Activated CD4-positive, CD25-positive, alpha-beta regulatory T cell (primary cell): ENCODE results near the gene C1orf21.
A peak's percentile ranks its signal among the peaks of the same experiment; 100 is the strongest.
"Not testable (repeated sequence)": the region's sequence is repeated elsewhere in the genome, so short reads cannot be mapped to it uniquely, and the experiment has no call there.

Experiments used
- DNase-seq, 4 experiments: peaks; one replicate each; lab custom pipeline; 2025; lab: John Stamatoyannopoulos, UW

The C1orf21 gene, protein sequence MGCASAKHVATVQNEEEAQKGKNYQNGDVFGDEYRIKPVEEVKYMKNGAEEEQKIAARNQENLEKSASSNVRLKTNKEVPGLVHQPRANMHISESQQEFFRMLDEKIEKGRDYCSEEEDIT

DNA sequence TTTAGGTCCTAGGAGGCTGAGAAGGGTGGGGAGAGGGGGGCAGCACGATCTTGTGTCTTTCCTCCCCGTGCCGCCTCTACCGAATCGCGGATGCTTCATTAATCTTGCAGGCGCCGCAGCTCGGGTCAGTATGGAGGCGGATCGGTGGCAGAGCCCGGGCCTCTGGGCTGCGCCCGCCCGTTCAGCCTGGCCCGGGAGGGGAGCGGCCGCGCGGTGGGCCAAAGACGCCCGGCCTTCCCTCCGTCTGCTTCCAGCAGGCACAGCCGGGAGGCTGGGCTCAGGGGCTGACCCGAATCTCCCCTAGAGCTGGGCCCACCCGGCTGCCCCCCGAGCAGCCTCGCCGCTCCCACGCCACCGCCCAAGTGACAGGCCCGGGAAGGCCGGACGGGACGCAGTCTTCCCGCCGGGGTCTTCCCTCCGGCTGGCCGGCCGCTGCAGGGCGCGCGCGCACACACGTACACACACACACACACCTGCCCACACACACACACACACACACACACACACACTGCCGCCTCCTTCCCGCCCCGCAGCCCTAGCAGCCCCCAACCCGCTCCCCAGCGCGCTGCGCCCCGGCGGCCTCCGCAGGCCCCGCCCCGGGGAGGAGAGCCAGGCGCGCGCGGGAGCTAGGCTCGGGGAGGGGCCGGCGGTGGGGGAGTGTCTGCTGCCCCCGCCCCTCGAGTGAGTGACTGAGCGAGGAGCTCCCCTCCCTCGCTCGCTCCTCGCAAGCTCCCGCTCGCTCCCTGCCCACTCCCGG is at the start of gene C1orf21:
C1orf21 (plus strand) TSS at position 718 of the 757 bp plus-strand sequence. CDS start 90,481 bp downstream, outside the sequence.
- DNase-seq, result peak in 3 of 4 experiments; percentile 7 to 16 (median 8)

DNA sequence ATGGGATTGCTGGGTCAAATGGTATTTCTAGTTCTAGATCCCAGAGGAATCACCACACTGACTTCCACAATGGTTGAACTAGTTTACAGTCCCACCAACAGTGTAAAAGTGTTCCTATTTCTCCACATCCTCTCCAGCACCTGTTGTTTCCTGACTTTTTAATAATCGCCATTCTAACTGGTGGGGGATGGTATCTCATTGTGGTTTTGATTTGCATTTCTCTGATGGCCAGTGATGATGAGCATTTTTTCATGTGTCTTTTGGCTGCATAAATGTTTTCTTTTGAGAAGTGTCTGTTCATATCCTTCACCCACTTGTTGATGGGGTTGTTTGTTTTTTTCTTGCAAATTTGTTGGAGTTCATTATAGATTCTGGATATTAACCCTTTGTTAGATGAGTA is 49.0 kb upstream of the C1orf21 start:
- DNase-seq, result not testable (repeated sequence)

DNA sequence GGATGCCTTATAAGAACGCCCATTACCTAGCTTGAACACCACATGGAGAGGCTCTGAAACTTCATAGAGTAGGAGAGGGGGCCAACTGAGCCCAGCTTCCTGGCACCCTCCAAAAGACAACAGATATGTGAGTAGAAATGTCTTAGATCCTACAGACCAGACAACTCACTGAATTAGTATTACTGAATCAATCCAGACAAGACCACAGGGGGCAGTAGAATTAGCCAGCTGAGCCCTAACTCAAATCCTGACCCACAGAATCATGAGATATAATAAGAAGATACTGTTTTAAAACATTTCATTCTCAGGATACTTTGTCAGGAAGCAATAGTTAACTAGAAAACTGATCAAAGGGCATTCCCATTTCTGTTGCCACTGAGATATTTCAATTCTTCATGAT is 45.8 kb upstream of the C1orf21 start:
- no peak for DNase-seq

DNA sequence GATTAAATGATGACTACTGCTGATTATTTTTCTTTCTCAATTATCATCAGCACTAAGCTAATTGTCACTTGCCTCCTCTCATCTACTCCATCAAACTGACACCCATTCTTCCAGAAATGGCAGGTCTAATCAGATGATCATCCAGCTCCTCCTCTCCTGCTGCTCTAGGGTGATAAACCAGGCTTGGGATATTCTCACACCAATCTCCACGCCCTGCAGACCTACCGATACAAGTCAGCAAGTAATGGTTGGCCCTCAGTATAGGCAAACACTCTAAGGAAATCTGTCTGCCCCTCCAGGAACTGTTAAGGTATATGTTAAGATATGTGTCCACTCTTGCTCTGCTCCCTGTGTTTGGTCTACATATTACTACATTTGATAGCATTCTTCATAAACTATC is 36.3 kb upstream of the C1orf21 start:
- DNase-seq, result no peak

DNA sequence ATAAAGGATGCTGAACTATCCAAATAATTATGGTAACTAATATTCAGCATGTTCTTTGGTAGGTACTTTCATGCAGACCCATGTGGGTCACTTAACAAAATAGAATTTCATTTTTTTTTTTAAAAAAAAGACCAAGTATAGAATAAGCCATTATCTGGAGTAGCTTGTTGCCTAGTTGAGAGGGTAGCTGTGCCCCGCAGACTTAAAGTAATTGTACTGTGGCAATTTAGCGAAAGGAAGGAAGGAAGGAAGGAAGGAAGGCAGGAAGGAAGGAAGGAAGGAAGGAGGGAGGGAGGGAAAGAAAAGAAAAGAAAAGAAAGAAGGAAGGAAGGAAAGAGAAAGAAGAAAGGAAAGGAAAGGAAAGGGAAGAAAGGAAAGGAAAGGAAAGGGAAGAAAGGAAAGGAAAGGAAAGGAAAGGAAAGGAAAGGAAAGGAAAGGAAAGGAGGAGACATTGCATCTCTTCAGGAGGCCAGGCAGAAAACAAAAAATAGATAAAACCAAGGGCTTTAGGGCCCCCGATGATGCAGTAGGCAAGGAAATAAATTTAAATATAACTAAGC is 35.3 kb upstream of the C1orf21 start:
- DNase-seq, result no peak

DNA sequence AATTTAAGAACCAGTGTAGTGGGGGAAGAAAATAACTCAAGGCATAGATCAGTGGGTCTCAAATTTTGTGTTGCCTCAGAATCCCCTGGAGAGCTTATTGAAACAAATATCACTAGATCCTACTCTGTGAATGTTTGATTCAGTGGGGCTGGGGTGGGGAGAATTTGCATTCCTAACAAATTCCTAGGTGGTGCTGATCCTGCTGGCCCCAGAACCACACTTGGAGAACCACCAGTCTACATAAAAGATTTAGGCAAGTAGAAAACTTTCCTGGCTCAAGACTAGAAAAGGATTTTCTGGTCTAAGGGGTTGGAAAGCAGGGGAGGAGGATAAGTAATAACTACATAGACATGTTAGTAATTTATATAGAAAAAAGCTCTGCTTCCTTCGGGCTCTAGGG is 34.1 kb upstream of the C1orf21 start:
- no peak for DNase-seq

DNA sequence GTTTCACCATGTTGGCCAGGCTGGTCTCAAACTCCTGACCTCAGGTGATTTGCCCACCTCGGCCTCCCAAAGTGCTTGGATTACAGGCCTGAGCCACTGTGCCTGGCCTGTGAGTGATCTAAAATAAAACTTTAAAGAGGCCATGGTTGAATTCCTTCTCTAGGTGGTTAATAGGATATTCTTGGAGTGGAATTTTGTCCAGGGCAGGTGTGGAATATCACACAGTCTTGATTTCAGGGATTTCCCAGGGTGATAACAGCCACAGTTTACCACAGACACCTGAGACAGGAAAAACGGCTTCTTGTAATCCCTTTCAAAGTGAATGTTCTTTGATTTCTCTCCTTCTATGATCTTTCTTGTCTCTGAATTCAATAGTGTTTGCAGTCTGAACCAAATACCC is 32.1 kb upstream of the C1orf21 start:
- no peak for DNase-seq

DNA sequence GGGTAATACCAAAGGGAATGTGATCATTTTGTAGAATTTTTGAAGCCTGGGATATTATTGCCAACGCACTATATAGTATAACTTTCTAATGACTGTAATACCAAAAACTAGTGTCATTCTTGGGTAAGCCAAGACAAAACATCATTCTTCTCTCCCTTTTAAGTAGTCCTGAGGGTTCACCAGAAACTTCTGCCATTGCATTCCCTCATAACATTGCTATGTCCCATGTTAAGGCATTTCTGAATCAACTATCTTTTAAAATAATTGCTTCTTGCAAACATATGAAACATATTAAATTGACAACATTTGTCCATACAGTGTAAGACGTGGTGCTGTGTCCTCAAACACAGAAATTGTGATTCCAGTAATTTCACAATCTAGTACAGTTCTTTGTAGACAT is 29.9 kb upstream of the C1orf21 start:
- no peak for DNase-seq

DNA sequence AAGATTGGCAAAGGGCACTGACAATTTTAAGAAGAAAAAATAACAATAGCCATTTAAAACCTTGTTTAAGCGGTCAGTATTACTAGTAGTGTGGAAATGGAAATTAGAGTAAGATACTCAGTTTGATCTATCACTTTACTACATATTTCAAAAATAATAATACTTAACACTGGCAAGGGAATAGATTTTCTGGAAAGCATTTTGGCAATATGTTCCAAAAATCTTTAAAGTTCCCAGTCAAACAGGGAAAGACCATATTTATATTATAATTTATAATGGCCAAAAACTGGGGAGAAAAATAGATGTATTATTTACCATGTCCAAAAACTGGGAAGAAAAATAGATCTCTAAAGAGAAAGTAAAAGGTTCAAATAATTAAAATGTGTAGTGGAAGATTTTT is 28.6 kb upstream of the C1orf21 start:
- DNase-seq, result no peak

DNA sequence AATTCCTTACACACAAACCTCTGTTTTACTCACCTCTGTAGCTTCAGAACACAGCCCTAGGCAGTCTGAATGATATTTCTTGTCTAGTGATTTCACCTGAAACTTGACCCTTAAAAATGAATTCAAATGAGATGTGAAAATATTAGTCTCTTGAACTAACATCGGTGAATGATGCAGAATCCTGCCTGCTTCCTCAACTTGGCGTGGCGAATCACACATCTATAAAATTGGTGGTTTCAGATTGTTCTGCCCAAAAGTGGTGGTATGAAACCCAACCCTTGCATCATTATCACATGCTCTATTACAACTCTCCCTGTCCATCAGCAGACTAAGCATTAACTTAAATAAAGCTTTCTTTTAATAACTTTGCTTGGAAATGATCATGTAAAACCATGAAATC is 26.9 kb upstream of the C1orf21 start:
- DNase-seq, result no peak

DNA sequence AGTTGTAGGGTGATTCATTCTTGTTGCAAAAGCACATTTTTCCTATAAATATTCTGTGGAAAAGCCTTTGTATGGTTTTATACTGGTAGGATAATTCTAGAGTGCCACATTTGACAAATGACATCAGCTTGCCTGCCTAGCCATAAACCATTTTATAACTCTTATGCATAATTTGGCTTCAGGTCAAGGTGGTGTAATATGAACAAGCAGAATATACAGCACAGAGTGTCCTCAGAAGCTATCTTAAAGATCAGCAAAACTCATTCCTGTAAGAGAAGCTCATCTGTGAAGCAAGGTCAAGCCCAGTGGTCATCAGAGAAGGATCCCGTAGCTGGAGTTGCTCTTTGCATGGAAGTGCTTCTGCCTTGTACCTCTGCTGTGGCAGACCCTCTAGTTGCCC is 24.0 kb upstream of the C1orf21 start:
- no peak for DNase-seq

DNA sequence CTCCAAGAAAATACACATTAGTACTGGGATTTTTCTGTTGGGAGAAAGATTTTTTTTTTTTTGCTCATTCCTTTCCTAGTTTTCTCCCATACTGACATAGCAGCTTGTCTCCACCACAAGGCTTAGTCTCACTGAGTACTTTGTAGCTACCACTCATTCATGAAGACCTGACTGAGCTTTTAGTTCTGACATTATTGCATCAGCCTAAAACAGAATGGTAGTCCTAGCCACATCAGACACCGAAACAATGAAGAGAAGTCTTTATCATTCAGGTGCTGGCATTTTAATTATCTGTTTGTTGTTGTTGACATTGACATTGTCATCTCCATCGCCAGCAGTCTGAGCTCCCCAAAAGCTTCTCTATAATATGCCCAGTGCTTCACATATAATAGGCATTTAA is 21.1 kb upstream of the C1orf21 start:
- no peak for DNase-seq

DNA sequence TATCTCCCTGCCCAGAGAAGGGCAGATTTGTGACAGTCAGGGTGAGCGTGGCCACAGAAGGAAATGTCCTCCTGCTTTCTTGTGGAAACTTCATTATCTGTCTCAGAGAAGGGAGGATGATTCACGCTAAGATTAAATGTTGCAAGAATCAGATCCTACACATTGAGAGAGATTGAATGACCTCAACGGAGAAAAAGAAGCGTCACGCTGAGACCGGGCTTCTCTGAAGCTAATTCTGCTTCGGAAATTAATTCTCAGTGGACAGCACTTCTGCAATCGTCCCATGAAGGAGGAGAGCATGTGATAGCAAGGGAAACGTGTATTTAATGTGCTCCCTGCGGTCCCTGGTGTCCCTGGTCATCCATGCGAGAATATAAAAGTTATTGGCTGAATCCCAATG is 19.8 kb upstream of the C1orf21 start:
- no peak for DNase-seq

DNA sequence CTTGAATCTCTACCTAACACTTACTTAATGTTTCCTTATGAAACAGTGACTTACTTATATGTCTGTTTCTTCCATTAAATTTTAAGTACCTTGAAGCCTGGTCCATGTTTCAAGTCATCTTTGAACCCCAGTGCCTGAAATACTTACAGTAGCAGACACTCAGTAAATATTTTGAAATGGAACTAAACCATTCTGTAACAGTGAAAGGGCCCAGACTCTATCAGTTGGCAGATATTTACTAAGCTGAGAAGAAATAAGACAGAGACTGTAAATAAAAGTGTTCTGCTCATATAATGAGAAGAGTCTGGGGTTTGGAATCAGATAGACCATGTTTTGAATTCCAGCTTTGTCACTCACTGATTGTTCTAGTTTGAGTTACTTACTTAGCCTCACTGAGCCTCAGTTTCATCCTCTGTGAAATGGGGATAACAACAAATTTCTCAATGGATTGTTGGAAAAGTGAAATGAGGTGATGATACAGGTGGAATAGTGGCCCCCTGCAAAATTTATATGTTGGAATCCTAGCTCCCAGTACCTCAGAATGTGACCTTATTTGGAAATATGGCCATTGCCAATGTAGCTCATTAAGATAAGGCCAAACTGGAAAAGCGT is 19.3 kb upstream of the C1orf21 start:
- DNase-seq, result no peak

DNA sequence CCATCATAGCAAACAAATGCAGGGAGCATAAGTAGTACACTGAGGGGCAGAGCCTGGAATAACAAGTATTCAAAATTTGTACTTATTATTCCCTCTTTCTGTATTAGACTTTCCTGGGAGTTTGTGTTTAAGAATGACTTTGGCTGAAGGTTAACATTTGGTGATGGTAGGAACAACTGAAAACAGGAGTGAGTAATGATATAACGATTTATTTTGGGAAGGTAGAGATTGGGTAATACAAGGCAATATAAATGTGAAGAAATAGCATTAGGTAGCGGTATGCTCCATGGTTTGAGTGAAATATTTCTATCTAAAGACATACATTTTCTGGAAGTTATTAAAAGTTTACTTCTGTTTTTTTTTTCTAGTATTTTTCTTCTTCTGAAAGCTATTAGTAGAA is 18.5 kb upstream of the C1orf21 start:
- no peak for DNase-seq

DNA sequence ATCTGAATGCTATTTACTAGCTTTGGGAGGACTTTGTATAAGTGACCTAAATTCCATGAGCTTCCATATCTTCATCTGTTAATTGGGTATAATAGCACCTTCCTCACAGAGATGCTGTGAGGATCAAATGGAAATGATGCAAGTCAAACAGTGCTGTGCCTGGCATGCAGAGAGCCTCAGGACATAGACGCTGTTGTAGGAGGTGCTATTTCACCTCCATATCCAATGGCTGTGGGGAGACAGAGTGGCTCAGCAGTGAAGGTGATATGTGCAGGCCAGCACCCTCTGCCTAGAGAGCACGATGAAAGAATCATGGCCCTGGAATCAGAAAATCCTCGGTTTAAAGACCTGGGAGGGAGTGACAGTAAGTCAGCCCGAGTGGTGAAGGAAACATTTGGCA is 16.0 kb upstream of the C1orf21 start:
- no peak for DNase-seq

DNA sequence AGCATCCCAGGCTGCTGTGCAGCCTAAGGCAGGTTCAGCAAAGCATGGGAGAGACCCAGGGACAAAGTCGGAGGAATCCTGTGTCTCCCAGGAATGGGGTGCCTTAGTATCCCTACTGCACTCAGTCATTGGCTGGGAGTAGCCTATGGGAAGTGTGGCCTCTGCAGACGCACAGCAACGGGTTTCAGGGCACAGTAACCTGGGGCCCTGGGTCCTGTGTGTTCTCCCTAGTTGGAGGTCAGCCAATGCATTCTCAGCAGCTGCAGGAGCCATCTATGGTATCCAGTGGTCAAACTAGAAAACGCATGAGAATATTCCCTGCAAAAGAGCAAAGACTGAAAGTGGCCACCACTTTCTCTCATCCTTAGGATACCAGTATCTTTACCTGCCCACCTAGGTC is 13.7 kb upstream of the C1orf21 start:
- no peak for DNase-seq

DNA sequence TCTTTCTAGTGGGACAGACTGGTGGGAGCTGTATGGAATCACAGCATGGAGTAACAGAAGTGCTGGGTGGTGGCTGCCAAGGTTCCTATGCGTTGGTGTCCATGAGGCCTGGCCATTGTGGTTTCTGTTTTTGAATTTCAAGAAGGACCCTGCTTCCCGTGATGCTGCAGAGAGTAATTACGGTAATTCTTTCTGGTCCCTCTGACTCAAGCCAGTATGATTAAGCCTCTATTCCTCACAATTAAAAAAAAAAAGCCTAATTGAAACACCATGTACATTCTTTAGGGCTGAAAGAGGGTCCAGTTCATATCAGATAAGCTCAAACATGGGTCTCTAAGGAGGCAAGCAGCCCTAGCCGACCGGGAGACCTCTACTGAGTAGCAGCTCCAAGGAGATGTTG is 10.5 kb upstream of the C1orf21 start:
- no peak for DNase-seq

DNA sequence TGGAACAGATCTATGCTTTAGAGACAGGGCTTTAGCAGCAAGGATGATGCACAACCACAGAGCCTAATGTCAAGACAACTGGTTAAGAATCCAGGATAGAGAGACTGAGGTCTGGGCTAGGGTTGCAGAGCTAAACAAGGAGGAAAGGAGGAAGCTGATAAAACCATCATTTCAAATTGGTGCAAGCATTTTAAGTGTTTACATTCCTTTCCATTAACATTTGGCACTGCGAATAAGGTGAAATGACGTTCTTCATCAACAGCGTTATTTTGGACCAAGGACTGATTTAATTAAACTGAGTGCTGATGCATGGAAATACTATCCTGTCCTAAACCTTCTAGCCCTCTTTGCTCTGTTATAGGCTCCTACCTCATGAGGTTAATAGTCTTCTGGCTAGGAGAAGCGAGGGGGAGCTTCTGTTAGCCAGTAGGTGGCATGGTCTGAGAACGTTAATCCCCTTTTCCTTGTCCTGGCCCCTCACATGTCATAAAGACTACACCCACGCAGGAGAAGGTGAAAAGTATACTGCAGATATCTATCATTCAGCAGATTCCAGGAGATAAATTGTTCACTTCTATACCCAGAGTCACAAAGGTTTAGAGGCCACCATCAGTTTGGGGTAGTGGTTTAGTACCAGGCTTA is 7.6 kb upstream of the C1orf21 start:
- DNase-seq, result no peak

DNA sequence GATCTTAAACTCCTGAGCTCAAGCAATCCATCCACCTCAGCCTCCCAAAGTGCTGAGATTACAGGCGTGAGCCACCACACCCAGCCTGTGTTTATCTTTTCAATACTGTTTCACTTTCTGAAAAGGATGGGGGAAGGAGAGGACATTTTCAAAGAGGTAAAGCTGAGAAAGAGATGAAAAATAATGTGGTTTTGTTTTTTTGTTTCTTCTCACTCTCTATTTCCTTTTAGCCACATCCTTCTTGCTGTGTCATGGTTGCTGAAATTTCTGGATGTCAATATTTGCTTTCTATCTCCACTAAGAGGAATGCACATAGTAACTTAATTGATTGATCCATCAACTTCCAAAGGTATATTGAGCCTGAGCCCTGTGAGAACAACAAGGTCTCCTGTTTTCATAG is 6.4 kb upstream of the C1orf21 start:
- no peak for DNase-seq

DNA sequence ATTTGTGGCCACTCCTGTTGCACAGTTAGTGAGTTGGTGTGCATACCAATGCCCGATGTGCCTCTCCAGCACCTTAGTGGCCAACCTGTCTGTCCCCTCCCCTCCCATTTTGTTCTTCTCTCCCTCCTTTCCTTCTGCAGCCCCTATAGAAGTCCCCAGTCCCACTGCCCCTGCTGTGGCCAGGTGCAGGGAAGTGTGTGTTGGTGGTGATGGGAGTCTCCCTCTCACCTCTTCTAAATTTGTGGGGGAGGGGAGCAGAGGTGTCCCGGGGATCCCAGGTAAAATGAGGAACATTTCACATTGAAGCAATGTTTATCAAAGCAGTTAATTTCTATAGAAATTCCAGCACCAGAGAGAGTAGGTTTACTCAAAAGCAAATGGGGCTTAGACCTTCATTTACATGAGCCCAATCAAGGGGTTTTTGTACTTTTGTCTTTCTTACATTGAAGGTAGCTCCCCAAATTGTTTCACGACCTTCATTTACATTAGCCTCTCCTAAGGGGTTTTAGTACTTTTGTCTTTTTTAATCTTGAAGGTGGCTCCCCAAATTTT is 3.0 kb upstream of the C1orf21 start:
- DNase-seq, result no peak

DNA sequence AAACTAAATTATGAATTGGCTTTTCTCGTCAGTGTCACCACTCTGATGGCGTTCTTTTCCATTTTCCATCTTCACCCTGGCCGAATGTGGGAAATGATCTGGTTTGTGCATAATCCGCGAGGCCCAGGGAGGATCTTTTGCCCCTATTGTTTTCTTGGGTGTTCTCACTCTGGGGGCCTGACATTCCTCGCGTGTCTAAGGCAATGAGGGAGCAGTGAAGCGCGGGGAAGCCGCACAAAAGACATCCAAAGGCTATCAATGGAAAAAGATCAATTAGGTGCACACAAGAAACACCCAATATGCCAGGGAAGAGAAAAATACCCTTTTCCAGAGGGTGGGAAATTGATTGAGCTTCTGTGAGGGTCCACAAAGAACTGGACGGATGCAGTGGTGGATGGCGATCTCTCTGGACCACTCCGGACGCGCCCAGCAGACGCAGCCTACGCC is 941 bp upstream of the C1orf21 start:
- DNase-seq, result no peak
